H7 (cell line): Measurements from ENCODE around the gene GYG1. TPM values are rescaled to one million over a fixed set of nuclear protein-coding genes. Genes with fewer than 3 reads are reported as not detected.

Experiments used
- DNase-seq: peaks from one replicate; pipeline ENCODE4 v3.0.0; 2012
- H3K27me3 ChIP-seq: 2 replicates; pipeline ENCODE4 v1.6.0; 2011; ENCODE audit warnings: mild to moderate bottlenecking, low read length; ENCODE audit not compliant: control insufficient read depth, insufficient read depth
- H3K36me3 ChIP-seq: replicated peaks from 2 replicates; pipeline ENCODE4 v1.5.1; 2011; ENCODE audit warnings: low read length; ENCODE audit not compliant: control insufficient read depth, insufficient read depth
- H3K4me3 ChIP-seq: 2 replicates; pipeline ENCODE4 v1.5.1; 2011; ENCODE audit warnings: low read depth, mild to moderate bottlenecking, control low read depth, low read length, moderate library complexity; ENCODE audit not compliant: insufficient read depth
- total RNA-seq: library from RNA; depleted of rRNA; stranded (reverse); fragments of >200 nt; shearing (Covaris generic); gene quantifications from 2 replicates; pipeline ENCODE4 v1.2.3, GENCODE V29; 2014; rRNA removed

Gene GYG1
- total RNA-seq, 1 experiment from 2014 or later = 34.2 TPM

- H3K4me3 ChIP-seq = no peak overlapping the region
- H3K27me3 ChIP-seq = no peaks in the 10 kb centered on the region
- peaks cover 16% of the 10 kb centered on the region for H3K36me3 ChIP-seq
- no peak for DNase-seq
Observed at GRCh38 chr3:149058198-149058597, 66.9 kb downstream of the GYG1 start.

- H3K36me3 ChIP-seq = peaks cover 14% of the 10 kb centered on the region
- no peak for DNase-seq
Observed at GRCh38 chr3:149058602-149059001, 67.3 kb downstream of the GYG1 start.

GRCh38 chr3:149061776-149062175 is 70.4 kb downstream of the GYG1 start:
- Histone ChIP-seq H3K36me3 (peaks cover 2% of the 10 kb centered on the region), H3K4me3 (no peak overlapping the region), H3K27me3 (no peaks in the 10 kb centered on the region)
- no peak for DNase-seq

More at GRCh38 chr3:149058602-149059001, 67.3 kb downstream of the GYG1 start:
- no peaks in the 10 kb centered on the region for H3K27me3 ChIP-seq
- H3K4me3 ChIP-seq = no peak overlapping the region

GRCh38 chr3:149067883-149068282 is 76.5 kb downstream of the GYG1 start:
- H3K4me3 ChIP-seq = no peak overlapping the region
- peaks cover 5% of the 10 kb centered on the region for H3K36me3 ChIP-seq
- no peaks in the 10 kb centered on the region for H3K27me3 ChIP-seq
- DNase-seq = no peak

Other genes starting within 250 kb of the GYG1 start
- 0.07 TPM in 1 of 2 replicates, not detected in the other for gene CPB1, start 163.7 kb upstream of the GYG1 start, total RNA-seq
- not detected in 2 replicates for gene CPA3, start 126.2 kb upstream of the GYG1 start, total RNA-seq
- 48.6 and 74.2 TPM in 2 replicates for gene HLTF, start 95.0 kb downstream of the GYG1 start, total RNA-seq
- gene HPS3, start 138.1 kb downstream of the GYG1 start, total RNA-seq = 0.14 and 0.15 TPM in 2 replicates
- gene CP, start 230.3 kb downstream of the GYG1 start, total RNA-seq = 0.21 and 0.59 TPM in 2 replicates